ENCODE results near the gene SLC38A6. TPM values are rescaled to one million over a fixed set of nuclear protein-coding genes. Genes with fewer than 3 reads are reported as not detected.

SLC38A6 gene
- total and polyA plus RNA-seq, 2 of the 8 experiments (the other 6 are each of a cell fraction or from before 2014, with no cell fraction given), result 8.1 to 9.8 TPM

GRCh38 chr14:60984196-60984595, 3.2 kb downstream of the SLC38A6 start:
- Histone ChIP-seq H3K23me2 (ENCODE audit: low read depth, low read length) (peaks cover 4% of the 10 kb centered on the region; the same call in 1 of the 2 replicates), H2BK20ac (ENCODE audit: low read length) (no peak overlapping the region), H4K91ac (replicated peaks; ENCODE audit: insufficient read length, low read length) (no peak overlapping the region), H3K4me1 (replicated peaks in 1 of 4; ENCODE audit: control insufficient read depth in 3 of 4, insufficient read depth in 4 of 4, low read length in 3 of 4) (peaks cover 0 to 2% (median 0%) of the 10 kb centered on the region in 4 experiments; a peak in 1 of 7 replicates), H3K79me2 (ENCODE audit: control insufficient read depth in 1 of 2, insufficient read depth in 2 of 2, low read length in 2 of 2) (peaks cover 0 to 15% of the 10 kb centered on the region in 2 experiments; a peak in 2 of 4 replicates), H2BK5ac (ENCODE audit: low read depth, low read length) (no peak overlapping the region), H3K4ac (replicated peaks; ENCODE audit: insufficient read length, low read depth, low read length) (no peak overlapping the region), H3K56ac (replicated peaks; ENCODE audit: insufficient read length, low read depth, low read length) (no peak overlapping the region), H3K14ac (ENCODE audit: insufficient read length) (no peak overlapping the region), H3K9me3 (ENCODE audit: insufficient read depth in 2 of 2, low read depth in 1 of 2, low read length in 1 of 2) (no peaks in the 10 kb centered on the region), H2AK5ac (ENCODE audit: low read depth, low read length) (no peak overlapping the region), H3K27me3 (replicated peaks in 1 of 4; ENCODE audit: control insufficient read depth in 3 of 4, extremely low read depth in 1 of 4, insufficient read depth in 3 of 4, low read length in 3 of 4) (no peaks in the 10 kb centered on the region), H4K5ac (ENCODE audit: insufficient read length, low read depth, low read length) (no peak overlapping the region), H3K23ac (ENCODE audit: insufficient read length) (no peak overlapping the region), H2BK15ac (ENCODE audit: low read length) (no peak overlapping the region), H2BK12ac (ENCODE audit: low read depth, low read length) (no peak overlapping the region), H3K4me2 (ENCODE audit: insufficient read depth in 1 of 2, low read depth in 2 of 2, low read length in 2 of 2) (no peak overlapping the region), H2BK120ac (replicated peaks; ENCODE audit: low read depth, low read length) (no peak overlapping the region), H4K8ac (ENCODE audit: extremely low read depth, insufficient read depth, low read length) (no peak overlapping the region), H4K20me1 (replicated peaks in 1 of 2; ENCODE audit: control insufficient read depth in 1 of 2, insufficient read depth in 2 of 2, low read length in 2 of 2) (no peaks in the 10 kb centered on the region), H3K36me3 (ENCODE audit: control insufficient read depth in 2 of 4, insufficient read depth in 4 of 4, low read length in 3 of 4) (peaks cover 0 to 7% (median 2%) of the 10 kb centered on the region in 4 experiments; a peak in 4 of 8 replicates), H3K4me3 (ENCODE audit: extremely low read depth in 1 of 4, insufficient read depth in 2 of 4, low read depth in 3 of 4, low read length in 4 of 4) (no peak overlapping the region), H3K79me1 (ENCODE audit: low read depth, low read length) (no peaks in the 10 kb centered on the region), H3K27ac (ENCODE audit: low read depth, low read length) (no peak overlapping the region), H2AFZ (ENCODE audit: low read length) (no peak overlapping the region), H3K18ac (ENCODE audit: extremely low read depth, low read length) (no peak overlapping the region), H3K9ac (replicated peaks in 1 of 4; ENCODE audit: extremely low read depth in 1 of 4, low read depth in 3 of 4, low read length in 3 of 4) (no peak overlapping the region)
- POLR2A ChIA-PET (ENCODE audit: partially characterized antibody), result no interaction called here
- WGBS, 2 experiments (ENCODE audit: extremely low coverage in 1 of 2, insufficient coverage in 1 of 2, insufficient read length in 1 of 2, insufficient replicate concordance in 2 of 2, low coverage in 1 of 2, low lambda C conversion rate in 2 of 2, missing lambda C conversion rate in 1 of 2), result 85% methylated on average over 1 of the region's 1 CpG; no CpG with 5 or more reads in 1 of the 2 experiments
- no peak for TF ChIP-seq TAF1 (IDR thresholded peaks at IDR 0.05; ENCODE audit: low read depth, low read length)
- TF ChIP-seq HDAC6 (IDR thresholded peaks at IDR 0.05; ENCODE audit: low read depth, low read length), result no peak
- no peak for TF ChIP-seq ATF3 (IDR thresholded peaks at IDR 0.05; ENCODE audit: insufficient read depth, low read depth, low read length)
- TF ChIP-seq CTBP2 (IDR thresholded peaks at IDR 0.05; ENCODE audit: borderline replicate concordance, insufficient read depth, insufficient read length, low read length), result no peak
- TF ChIP-seq USF2 (IDR thresholded peaks at IDR 0.05; ENCODE audit: low read length), result no peak
- TF ChIP-seq BACH1 (IDR thresholded peaks at IDR 0.05; ENCODE audit: low read length), result no peak
- no peak for TF ChIP-seq PHF8 (conservative IDR thresholded peaks at IDR 0.05; ENCODE audit: low read depth, low read length)
- TF ChIP-seq POU5F1 (IDR thresholded peaks at IDR 0.05; ENCODE audit: low read depth, low read length), result no peak
- no peak for DNase-seq (ENCODE audit: low read depth in 1 of 2, low spot score in 2 of 2)
- CTCF ChIA-PET (ENCODE audit: partially characterized antibody), result no interaction called here
- FAIRE-seq, result no peak
